22Rv1 (cell line): ENCODE data around the gene KCNIP1.

ENCODE experiments used
- CTCF ChIP-seq: fragments of 450-650 bp; IDR thresholded peaks from 2 replicates; pipeline ENCODE4 v1.5.1; 2017; ENCODE audit warnings: mild to moderate bottlenecking
- ZFX ChIP-seq: fragments of 450-650 bp; IDR thresholded peaks from 2 replicates; pipeline ENCODE4 v1.6.1; 2017; ENCODE audit warnings: antibody characterized with exemption, borderline replicate concordance

- TF ChIP-seq CTCF (no peak), ZFX (no peak)
Observed at GRCh38 chr5:170504616-170505266, 921 bp downstream of the KCNIP1 start.
